ENCODE data around the gene EPHA5.

- TF ChIP-seq GATA2 (IDR thresholded peaks at IDR 0.05; ENCODE audit: low read depth, low read length) (no peak), GATA3 (IDR thresholded peaks at IDR 0.05; ENCODE audit: low read depth, low read length) (no peak)
Measured at GRCh38 chr4:65392488-65392887, 277.8 kb downstream of the EPHA5 start.
